Hepatocyte (in vitro differentiated cells): ENCODE results near the gene TAL1.
A peak's percentile ranks its signal among the peaks of the same experiment; 100 is the strongest.

Source experiments
- CTCF ChIP-seq: fragments of 200-600 bp; sonication (generic); IDR thresholded peaks from 2 replicates; pipeline ENCODE4 v1.5.1; 2016; ENCODE audit warnings: antibody characterized with exemption, mild to moderate bottlenecking; ENCODE audit not compliant: poor library complexity
- EZH2 ChIP-seq: fragments of 200-600 bp; sonication (generic); IDR thresholded peaks from 2 replicates; pipeline ENCODE4 v1.6.1; 2016; ENCODE audit warnings: antibody characterized with exemption, mild to moderate bottlenecking, borderline replicate concordance
- EZH2phosphoT487 ChIP-seq: fragments of 200-600 bp; sonication (generic); IDR thresholded peaks from one replicate; pipeline ENCODE4 v1.6.1; 2018; ENCODE audit warnings: antibody characterized with exemption, mild to moderate bottlenecking, low read depth, moderate library complexity; ENCODE audit not compliant: unreplicated experiment, severe bottlenecking

GRCh38 chr1:47224676-47225399 is 7.2 kb downstream of the TAL1 start:
- TF ChIP-seq CTCF (no peak), EZH2 (peak; percentile 26), EZH2phosphoT487 (no peak)
